ENCODE data around the gene ANKRD52.
A peak's percentile ranks its signal among the peaks of the same experiment; 100 is the strongest.

ANKRD52 gene

GRCh38 chr12:56299308-56299852, 41.2 kb upstream of the ANKRD52 start:
- H3K4me2 ChIP-seq (ENCODE audit: low read depth, low read length, poor library complexity, severe bottlenecking): peak overlapping the region; percentile 84
- peak overlapping the region; percentile 86 for H2AFZ ChIP-seq (ENCODE audit: low read length)
- H3K4me1 ChIP-seq (ENCODE audit: insufficient read depth, low read length, poor library complexity, severe bottlenecking): peaks cover 44% of the 10 kb centered on the region
- H3K9ac ChIP-seq (ENCODE audit: low read depth, low read length, poor library complexity, severe bottlenecking): peak overlapping the region; percentile 80
- H3K79me2 ChIP-seq (ENCODE audit: insufficient read depth, low read length): peaks cover 67% of the 10 kb centered on the region
- no peaks in the 10 kb centered on the region for H3K9me2 ChIP-seq (replicated peaks; ENCODE audit: low read depth, low read length)
- no peaks in the 10 kb centered on the region for H3F3A ChIP-seq (ENCODE audit: low read depth)
- H3K9me3 ChIP-seq (ENCODE audit: insufficient read depth, low read depth, low read length): no peaks in the 10 kb centered on the region
- H3K27me3 ChIP-seq (ENCODE audit: insufficient read depth, low read length, poor library complexity, severe bottlenecking): no peaks in the 10 kb centered on the region
- TF ChIP-seq CTCF (conservative IDR thresholded peaks at IDR 0.05; ENCODE audit: low read length) (no peak), EZH2phosphoT487 (IDR thresholded peaks at IDR 0.05; ENCODE audit: borderline replicate concordance) (no peak)
- H3K36me3 ChIP-seq (ENCODE audit: insufficient read depth, low read length): no peaks in the 10 kb centered on the region
- peaks cover 33% of the 10 kb centered on the region for H4K20me1 ChIP-seq (ENCODE audit: insufficient read depth, low read length, poor library complexity, severe bottlenecking)
- H3K4me3 ChIP-seq (ENCODE audit: low read length, poor library complexity, severe bottlenecking): peak overlapping the region; percentile 95

- Histone ChIP-seq H4K20me1 (ENCODE audit: insufficient read depth, low read length, poor library complexity, severe bottlenecking) (peaks cover 33% of the 10 kb centered on the region), H3K9me3 (ENCODE audit: insufficient read depth, low read depth, low read length) (no peaks in the 10 kb centered on the region), H3K27me3 (ENCODE audit: insufficient read depth, low read length, poor library complexity, severe bottlenecking) (no peaks in the 10 kb centered on the region), H3K4me1 (ENCODE audit: insufficient read depth, low read length, poor library complexity, severe bottlenecking) (peaks cover 47% of the 10 kb centered on the region), H3K36me3 (ENCODE audit: insufficient read depth, low read length) (no peaks in the 10 kb centered on the region), H3K4me3 (ENCODE audit: low read length, poor library complexity, severe bottlenecking) (peak overlapping the region; percentile 95), H3K9me2 (replicated peaks; ENCODE audit: low read depth, low read length) (no peaks in the 10 kb centered on the region), H3F3A (ENCODE audit: low read depth) (no peaks in the 10 kb centered on the region), H3K9ac (ENCODE audit: low read depth, low read length, poor library complexity, severe bottlenecking) (peak overlapping the region; percentile 80), H2AFZ (ENCODE audit: low read length) (no peak overlapping the region), H3K79me2 (ENCODE audit: insufficient read depth, low read length) (peaks cover 72% of the 10 kb centered on the region), H3K4me2 (ENCODE audit: low read depth, low read length, poor library complexity, severe bottlenecking) (peak overlapping the region; percentile 84)
- TF ChIP-seq CTCF (conservative IDR thresholded peaks at IDR 0.05; ENCODE audit: low read length) (no peak), EZH2phosphoT487 (IDR thresholded peaks at IDR 0.05; ENCODE audit: borderline replicate concordance) (no peak)
Measured at GRCh38 chr12:56298828-56299227, 40.6 kb upstream of the ANKRD52 start.

DNA sequence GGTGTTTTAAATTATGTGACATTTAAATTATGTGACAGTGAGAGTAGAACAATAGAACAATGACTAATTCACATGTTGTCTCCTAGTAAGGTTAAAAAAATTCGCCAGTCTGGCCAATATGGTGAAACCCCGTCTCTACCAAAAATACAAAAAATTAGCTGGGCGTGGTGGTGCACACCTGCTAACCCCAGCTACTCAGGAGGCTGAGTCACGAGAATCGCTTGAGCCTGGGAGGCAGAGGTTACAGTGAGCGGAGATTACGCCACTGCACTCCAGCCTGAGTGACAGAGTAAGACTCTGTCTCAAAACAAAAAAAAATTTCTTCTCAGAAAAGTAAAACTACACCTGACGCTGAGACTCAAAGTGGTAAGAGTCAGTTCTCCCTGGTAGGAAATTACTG, 39.2 kb upstream of the ANKRD52 start:
- peak overlapping the region; percentile 95 for H3K4me3 ChIP-seq (ENCODE audit: low read length, poor library complexity, severe bottlenecking)

More for the DNA sequence above, 39.2 kb upstream of the ANKRD52 start:
- H2AFZ ChIP-seq (ENCODE audit: low read length): no peak overlapping the region
- no peaks in the 10 kb centered on the region for H3K27me3 ChIP-seq (ENCODE audit: insufficient read depth, low read length, poor library complexity, severe bottlenecking)
- peaks cover 48% of the 10 kb centered on the region for H3K4me1 ChIP-seq (ENCODE audit: insufficient read depth, low read length, poor library complexity, severe bottlenecking)
- H4K20me1 ChIP-seq (ENCODE audit: insufficient read depth, low read length, poor library complexity, severe bottlenecking): peaks cover 37% of the 10 kb centered on the region
- no peaks in the 10 kb centered on the region for H3K36me3 ChIP-seq (ENCODE audit: insufficient read depth, low read length)
- H3K9ac ChIP-seq (ENCODE audit: low read depth, low read length, poor library complexity, severe bottlenecking): peak overlapping the region; percentile 24
- no peaks in the 10 kb centered on the region for H3K9me2 ChIP-seq (replicated peaks; ENCODE audit: low read depth, low read length)
- peak overlapping the region; percentile 84 for H3K4me2 ChIP-seq (ENCODE audit: low read depth, low read length, poor library complexity, severe bottlenecking)
- no peaks in the 10 kb centered on the region for H3K9me3 ChIP-seq (ENCODE audit: insufficient read depth, low read depth, low read length)
- no peaks in the 10 kb centered on the region for H3F3A ChIP-seq (ENCODE audit: low read depth)
- TF ChIP-seq CTCF (conservative IDR thresholded peaks at IDR 0.05; ENCODE audit: low read length): no peak
- no peak for TF ChIP-seq EZH2phosphoT487 (IDR thresholded peaks at IDR 0.05; ENCODE audit: borderline replicate concordance)
- peaks cover 84% of the 10 kb centered on the region for H3K79me2 ChIP-seq (ENCODE audit: insufficient read depth, low read length)
